Amniotic stem cell (primary cell): Measurements from ENCODE around the gene MYOM3.

Experiments used
- DNase-seq: peaks from one replicate; lab custom pipeline; 2025; lab: John Stamatoyannopoulos, UW

Gene MYOM3

GRCh38 chr1:24138476-24139221 is 26.7 kb upstream of the MYOM3 start:
- no peak for DNase-seq

GRCh38 chr1:24136956-24137539 is 25.1 kb upstream of the MYOM3 start:
- DNase-seq: no peak

GRCh38 chr1:24134376-24134775 is 22.4 kb upstream of the MYOM3 start:
- DNase-seq: no peak

GRCh38 chr1:24133819-24134218 is 21.9 kb upstream of the MYOM3 start:
- DNase-seq: no peak

GRCh38 chr1:24130385-24130784 is 18.4 kb upstream of the MYOM3 start:
- DNase-seq: no peak

GRCh38 chr1:24127801-24128363 is 15.9 kb upstream of the MYOM3 start:
- no peak for DNase-seq

GRCh38 chr1:24127134-24127800 is 15.3 kb upstream of the MYOM3 start:
- DNase-seq: no peak

GRCh38 chr1:24126672-24127023 is 14.7 kb upstream of the MYOM3 start:
- no peak for DNase-seq

GRCh38 chr1:24126018-24126671 is 14.2 kb upstream of the MYOM3 start:
- no peak for DNase-seq

GRCh38 chr1:24125456-24125855 is 13.5 kb upstream of the MYOM3 start:
- DNase-seq: no peak

- DNase-seq: no peak
These were observed 13.0 kb upstream of the MYOM3 start for GRCh38 chr1:24124980-24125379.

- DNase-seq: no peak
These were observed 11.7 kb upstream of the MYOM3 start for GRCh38 chr1:24123611-24124010.

GRCh38 chr1:24122776-24123175 is 10.8 kb upstream of the MYOM3 start:
- no peak for DNase-seq

GRCh38 chr1:24121406-24121805 is 9.5 kb upstream of the MYOM3 start:
- DNase-seq: no peak

- DNase-seq: no peak
These were observed 9.0 kb upstream of the MYOM3 start for GRCh38 chr1:24120965-24121364.

- no peak for DNase-seq
These were observed 8.2 kb upstream of the MYOM3 start for GRCh38 chr1:24119859-24120756.

- no peak for DNase-seq
These were observed 7.5 kb upstream of the MYOM3 start for GRCh38 chr1:24119489-24119858.

- no peak for DNase-seq
These were observed 6.7 kb upstream of the MYOM3 start for GRCh38 chr1:24118410-24119242.

GRCh38 chr1:24117722-24118409 is 5.9 kb upstream of the MYOM3 start:
- DNase-seq: no peak

- DNase-seq: no peak
These were observed 5.2 kb upstream of the MYOM3 start for GRCh38 chr1:24117132-24117531.
